Measurements from ENCODE around the gene FRMD4B. TPM values are rescaled to one million over a fixed set of nuclear protein-coding genes. Genes with fewer than 3 reads are reported as not detected.

The FRMD4B gene
- total and polyA plus RNA-seq, 7 donors, result 1.1 to 4.0 (median 2.9) TPM

DNA sequence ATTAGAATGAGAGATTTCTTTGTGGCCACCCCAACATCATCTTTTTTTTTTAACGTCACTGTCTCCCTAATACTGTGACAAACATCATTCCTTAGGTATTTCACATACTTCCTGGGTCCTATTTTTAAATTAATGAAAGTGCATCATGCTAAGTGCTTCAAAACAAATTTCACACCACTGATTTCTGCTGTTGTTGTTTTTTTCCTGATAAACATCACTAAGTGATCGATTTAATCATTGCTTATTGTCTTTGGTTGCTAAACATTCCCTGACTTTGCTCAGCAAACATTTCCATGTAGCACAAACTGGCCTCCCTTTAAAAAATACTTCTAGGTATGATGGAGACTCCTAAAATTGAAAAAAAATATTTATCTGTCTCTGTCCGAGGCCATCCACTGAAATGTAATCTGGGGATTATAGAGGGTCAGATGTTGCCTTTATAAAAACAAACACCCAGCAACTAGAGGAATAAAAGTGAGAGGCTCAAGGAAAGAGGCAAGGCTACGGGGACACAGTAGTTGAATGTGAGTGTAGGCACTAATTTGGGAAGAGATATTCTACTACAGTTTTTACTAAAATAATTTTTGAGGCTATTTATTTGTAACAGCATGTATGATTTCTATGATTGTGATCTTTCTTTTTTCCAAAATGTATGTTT, 243.0 kb downstream of the FRMD4B start:
- Histone ChIP-seq H3K27me3 (ENCODE audit: insufficient read depth in 3 of 3, low read length in 2 of 3) (no peaks in the 10 kb centered on the region), H3K9me3 (no peaks in the 10 kb centered on the region), H3K36me3 (ENCODE audit: insufficient read depth in 1 of 2, low read depth in 1 of 2) (no peaks in the 10 kb centered on the region), H3K4me3 (peak overlapping the region; percentile 40), H3K4me1 (peaks cover 24% of the 10 kb centered on the region), H3K27ac (peak overlapping the region; percentile 88)
- 24 to 34% (median 32%) methylated on average over 4 of the region's 4 CpGs for WGBS, 3 donors
- no peak for DNase-seq
- TF ChIP-seq, protein P1, sequence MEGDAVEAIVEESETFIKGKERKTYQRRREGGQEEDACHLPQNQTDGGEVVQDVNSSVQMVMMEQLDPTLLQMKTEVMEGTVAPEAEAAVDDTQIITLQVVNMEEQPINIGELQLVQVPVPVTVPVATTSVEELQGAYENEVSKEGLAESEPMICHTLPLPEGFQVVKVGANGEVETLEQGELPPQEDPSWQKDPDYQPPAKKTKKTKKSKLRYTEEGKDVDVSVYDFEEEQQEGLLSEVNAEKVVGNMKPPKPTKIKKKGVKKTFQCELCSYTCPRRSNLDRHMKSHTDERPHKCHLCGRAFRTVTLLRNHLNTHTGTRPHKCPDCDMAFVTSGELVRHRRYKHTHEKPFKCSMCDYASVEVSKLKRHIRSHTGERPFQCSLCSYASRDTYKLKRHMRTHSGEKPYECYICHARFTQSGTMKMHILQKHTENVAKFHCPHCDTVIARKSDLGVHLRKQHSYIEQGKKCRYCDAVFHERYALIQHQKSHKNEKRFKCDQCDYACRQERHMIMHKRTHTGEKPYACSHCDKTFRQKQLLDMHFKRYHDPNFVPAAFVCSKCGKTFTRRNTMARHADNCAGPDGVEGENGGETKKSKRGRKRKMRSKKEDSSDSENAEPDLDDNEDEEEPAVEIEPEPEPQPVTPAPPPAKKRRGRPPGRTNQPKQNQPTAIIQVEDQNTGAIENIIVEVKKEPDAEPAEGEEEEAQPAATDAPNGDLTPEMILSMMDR (IDR thresholded peaks at IDR 0.05), result no peak
- intact Hi-C loops (cut with DNase I), result loop anchor here (2.0 to 5.0 kb wide), 3 partner anchors 18 to 131 kb away; partner anchors contain the start of genes EOGT (in 1 of the 2) and LMOD3 (in 1 of the 2)
- ATAC-seq, result peak in 3 of 4 donors; percentile 45 to 78 (median 71)

DNA sequence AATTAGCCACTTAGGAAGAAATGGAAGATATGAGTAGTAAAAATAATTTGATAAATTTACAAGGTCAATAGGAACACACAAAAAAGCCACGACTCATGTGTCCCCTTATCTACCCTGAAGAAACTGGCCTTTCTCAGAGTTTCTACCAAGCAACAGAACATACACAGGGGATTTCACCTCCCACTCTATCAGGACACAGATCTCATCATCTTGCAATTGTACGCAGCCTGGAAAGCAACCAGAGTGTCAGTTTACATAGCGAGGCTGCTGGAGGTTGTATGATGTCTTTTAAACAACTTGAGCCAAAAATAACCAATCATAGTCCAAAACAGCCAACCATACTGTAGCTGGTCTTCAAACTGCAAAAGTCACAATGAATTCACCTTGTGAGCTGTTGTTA, 243.8 kb downstream of the FRMD4B start:
- DNase-seq (no peak), ATAC-seq (peak; percentile 60 to 76 (median 68))
- Histone ChIP-seq H3K27ac (peak overlapping the region; percentile 88), H3K4me1 (peaks cover 24% of the 10 kb centered on the region), H3K9me3 (no peaks in the 10 kb centered on the region), H3K4me3 (peak overlapping the region; percentile 40), H3K27me3 (ENCODE audit: insufficient read depth in 3 of 3, low read length in 2 of 3) (no peaks in the 10 kb centered on the region), H3K36me3 (ENCODE audit: insufficient read depth in 1 of 2, low read depth in 1 of 2) (no peaks in the 10 kb centered on the region)
- 13 to 23% (median 14%) methylated on average over 3 of the region's 3 CpGs for WGBS, 3 donors
- TF ChIP-seq, protein P1 (IDR thresholded peaks at IDR 0.05), result no peak
- intact Hi-C loops (cut with DNase I), result loop anchor here (2.0 to 5.0 kb wide), 3 partner anchors 17 to 130 kb away; partner anchors contain the start of genes EOGT (in 1 of the 2) and LMOD3 (in 1 of the 2)

DNA sequence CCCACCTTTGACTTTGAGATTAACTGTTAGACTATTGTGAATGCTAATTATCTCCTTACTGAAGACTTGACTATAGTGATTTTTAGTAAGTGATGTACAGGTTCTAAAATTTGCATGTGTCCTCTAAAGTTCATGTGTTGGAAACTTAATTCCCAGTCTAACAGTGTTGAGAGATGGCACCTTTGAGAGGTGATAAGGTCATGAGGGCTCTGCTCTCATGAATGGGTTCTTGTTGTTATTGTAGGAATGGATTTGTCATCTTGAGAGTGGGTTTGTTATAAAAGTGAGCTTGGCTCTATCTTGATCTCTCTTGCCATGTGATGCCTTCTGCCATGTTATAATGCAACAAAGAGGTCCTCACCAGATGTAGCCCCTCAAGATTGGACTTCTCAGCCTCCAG, 244.6 kb downstream of the FRMD4B start:
- no peak overlapping the region for H3K4me3 ChIP-seq
- no peaks in the 10 kb centered on the region for H3K9me3 ChIP-seq
- ATAC-seq, result no peak
- H3K4me1 ChIP-seq, result peaks cover 24% of the 10 kb centered on the region
- H3K27me3 ChIP-seq (ENCODE audit: insufficient read depth in 3 of 3, low read length in 2 of 3), result no peaks in the 10 kb centered on the region
- no peaks in the 10 kb centered on the region for H3K36me3 ChIP-seq (ENCODE audit: insufficient read depth in 1 of 2, low read depth in 1 of 2)
- no peak for DNase-seq
- peak overlapping the region; percentile 88 for H3K27ac ChIP-seq
- TF ChIP-seq, protein P1 (IDR thresholded peaks at IDR 0.05), result no peak
- intact Hi-C loops (cut with DNase I), result loop anchor here in 1 of 2 donors (5.0 kb wide), 1 partner anchor 129 kb away; the partner anchor contains the start of gene EOGT

DNA sequence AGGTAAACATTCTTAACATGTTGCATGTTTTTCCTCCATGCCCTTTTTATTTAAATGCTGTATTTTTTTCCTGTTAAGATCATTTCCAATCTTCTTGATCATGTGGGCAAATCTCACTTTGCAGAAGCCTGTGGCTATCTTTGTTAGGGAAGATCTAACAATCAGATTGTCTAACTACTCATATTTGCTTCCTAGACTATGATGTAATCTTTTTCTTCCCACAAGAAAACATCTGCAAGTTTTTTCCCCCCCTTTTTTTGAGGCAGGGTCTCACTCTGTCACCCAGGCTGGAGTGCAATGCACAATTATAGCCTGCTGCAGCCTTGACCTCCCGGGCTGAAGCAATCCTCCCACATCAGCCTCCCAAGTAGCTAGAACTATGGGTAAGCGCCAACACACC, 248.5 kb downstream of the FRMD4B start:
- intact Hi-C loops (cut with DNase I), result no loop called here
- Histone ChIP-seq H3K36me3 (ENCODE audit: insufficient read depth in 1 of 2, low read depth in 1 of 2) (no peaks in the 10 kb centered on the region), H3K27ac (no peak overlapping the region), H3K27me3 (ENCODE audit: insufficient read depth in 3 of 3, low read length in 2 of 3) (no peaks in the 10 kb centered on the region), H3K9me3 (no peaks in the 10 kb centered on the region), H3K4me3 (no peak overlapping the region), H3K4me1 (peaks cover 12% of the 10 kb centered on the region)
- TF ChIP-seq, protein P1 (IDR thresholded peaks at IDR 0.05), result no peak
- DNase-seq, result no peak
- 92 to 95% (median 92%) methylated on average over 2 of the region's 2 CpGs for WGBS, 3 donors
- ATAC-seq, result no peak

DNA sequence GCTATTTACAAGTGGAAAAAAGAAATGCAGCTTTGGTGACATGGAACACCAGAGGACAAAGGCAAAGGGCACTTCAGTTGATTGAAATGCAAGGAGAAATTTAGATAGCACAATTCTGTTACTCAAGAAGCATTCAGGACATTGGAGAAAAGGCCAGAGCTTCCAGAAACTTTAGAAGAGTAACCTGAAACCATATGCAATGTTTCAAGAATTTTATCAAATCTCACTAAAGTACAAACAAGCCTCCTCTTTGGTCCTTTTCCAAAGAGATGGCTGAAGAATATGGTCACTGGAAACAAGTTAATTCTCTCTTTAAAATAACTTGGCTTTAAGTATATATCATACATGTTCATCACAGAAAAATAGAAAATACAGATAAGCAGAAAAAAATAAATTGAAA, 248.9 kb downstream of the FRMD4B start:
- intact Hi-C loops (cut with DNase I), result no loop called here

More for the DNA sequence above, 248.9 kb downstream of the FRMD4B start:
- ATAC-seq (no peak), DNase-seq (no peak)
- no peak overlapping the region for H3K4me3 ChIP-seq
- TF ChIP-seq, protein P1 (IDR thresholded peaks at IDR 0.05), result no peak
- H3K36me3 ChIP-seq (ENCODE audit: insufficient read depth in 1 of 2, low read depth in 1 of 2), result no peaks in the 10 kb centered on the region
- H3K27me3 ChIP-seq (ENCODE audit: insufficient read depth in 3 of 3, low read length in 2 of 3), result no peaks in the 10 kb centered on the region
- H3K27ac ChIP-seq, result no peak overlapping the region
- no peaks in the 10 kb centered on the region for H3K9me3 ChIP-seq
- peaks cover 8% of the 10 kb centered on the region for H3K4me1 ChIP-seq
